IMR-90 (cell line): ENCODE data around the gene GPR84. TPM values are rescaled to one million over a fixed set of nuclear protein-coding genes. Genes with fewer than 3 reads are reported as not detected.

Source experiments
- ATAC-seq: fragments of 200-7000 bp; cut with Tn5 transposase; 2 replicates; pipeline ENCODE4 v1.9.1; 2020; ENCODE audit warnings: low read depth, mild to moderate bottlenecking, moderate library complexity
- BruUV-seq: library from RNA; stranded (reverse); fragments of 400-500 nt; replicated peaks from 2 replicates; lab custom pipeline; 2021; lab: Mats Ljungman, UMichigan
- CTCF ChIA-PET: fragments of 300-600 bp; formaldehyde crosslinking; extraction: SDS; loops from one replicate; lab custom pipeline; 2021; ENCODE audit warnings: antibody characterized with exemption; lab: Yijun Ruan, JAX
- POLR2A ChIA-PET: fragments of 300-600 bp; sonication (Branson Sonifier 250); formaldehyde crosslinking; loops from one replicate; lab custom pipeline; 2022; ENCODE audit warnings: antibody characterized with exemption; ENCODE audit not compliant: unreplicated experiment; lab: Charles Lee
- DNase-seq: peaks from one replicate; pipeline ENCODE4 v3.0.0; 2013
- H2AFZ ChIP-seq: replicated peaks from 2 replicates; pipeline ENCODE3; 2013; ENCODE audit warnings: low read length, mild to moderate bottlenecking; ENCODE audit not compliant: poor library complexity
- H2AK5ac ChIP-seq: 2 replicates; pipeline ENCODE4 v1.6.1; 2013; ENCODE audit warnings: low read depth, low read length, inconsistent platforms
- H2AK9ac ChIP-seq: replicated peaks from 2 replicates; pipeline ENCODE3; 2013; ENCODE audit warnings: mild to moderate bottlenecking, low read depth, low read length, moderate library complexity; ENCODE audit not compliant: poor library complexity
- H2BK120ac ChIP-seq: 2 replicates; pipeline ENCODE4 v1.6.1; 2013; ENCODE audit warnings: low read depth, low read length, inconsistent platforms
- H2BK15ac ChIP-seq: 3 replicates; pipeline ENCODE4 v1.6.1; 2013; ENCODE audit warnings: low read depth, low read length, inconsistent platforms
- H2BK20ac ChIP-seq: 2 replicates; pipeline ENCODE4 v1.6.1; 2013; ENCODE audit warnings: low read depth, mild to moderate bottlenecking, inconsistent platforms, low read length, moderate library complexity
- H2BK5ac ChIP-seq: 2 replicates; pipeline ENCODE4 v1.6.1; 2013; ENCODE audit warnings: mild to moderate bottlenecking, low read depth, low read length, inconsistent platforms; ENCODE audit not compliant: poor library complexity, severe bottlenecking
- H3K14ac ChIP-seq: replicated peaks from 2 replicates; pipeline ENCODE4 v1.6.1; 2013; ENCODE audit warnings: low read depth, low read length, inconsistent platforms
- H3K18ac ChIP-seq: 2 replicates; pipeline ENCODE4 v1.6.1; 2013; ENCODE audit warnings: low read depth, low read length, control low read depth
- H3K23ac ChIP-seq: 2 replicates; pipeline ENCODE4 v1.6.1; 2013; ENCODE audit warnings: low read depth, low read length, inconsistent platforms
- H3K27ac ChIP-seq: 2 replicates; pipeline ENCODE4 v1.5.1; 2013; ENCODE audit warnings: mild to moderate bottlenecking, control low read depth, low read length; ENCODE audit not compliant: insufficient read depth
- H3K27me3 ChIP-seq: 2 replicates; pipeline ENCODE4 v1.6.1; 2013; ENCODE audit warnings: low read length; ENCODE audit not compliant: control insufficient read depth, insufficient read depth
- H3K36me3 ChIP-seq: 2 replicates; pipeline ENCODE4 v1.6.1; 2013; ENCODE audit warnings: low read length, mixed read lengths; ENCODE audit not compliant: control insufficient read depth, insufficient read depth
- H3K4ac ChIP-seq: 2 replicates; pipeline ENCODE4 v1.6.1; 2013; ENCODE audit warnings: low read depth, low read length, inconsistent platforms
- H3K4me1 ChIP-seq: 2 replicates; pipeline ENCODE4 v1.6.1; 2013; ENCODE audit warnings: low read length, mixed read lengths; ENCODE audit not compliant: control insufficient read depth, insufficient read depth
- H3K4me2 ChIP-seq: 2 replicates; pipeline ENCODE4 v1.6.1; 2013; ENCODE audit warnings: low read depth, mild to moderate bottlenecking, control low read depth, low read length, moderate library complexity
- H3K4me3 ChIP-seq: 2 replicates; pipeline ENCODE4 v1.5.1; 2013; ENCODE audit warnings: low read depth, mild to moderate bottlenecking, control low read depth, low read length, moderate library complexity; ENCODE audit not compliant: insufficient read depth
- H3K56ac ChIP-seq: 2 replicates; pipeline ENCODE4 v1.6.1; 2013; ENCODE audit warnings: low read length, inconsistent platforms; ENCODE audit not compliant: insufficient read depth; ENCODE audit errors: extremely low read depth
- H3K79me1 ChIP-seq, 2 experiments: 2 replicates each; pipeline ENCODE4 v1.6.1; 2013; ENCODE audit warnings: low read length in 2 of 2, inconsistent platforms in 1 of 2, low read depth in 1 of 2
- H3K9ac ChIP-seq: 2 replicates; pipeline ENCODE4 v1.6.1; 2013; ENCODE audit warnings: low read depth, low read length, control low read depth
- H3K9me1 ChIP-seq: 2 replicates; pipeline ENCODE4 v1.6.1; 2013; ENCODE audit warnings: low read length, inconsistent platforms; ENCODE audit not compliant: insufficient read depth
- H3K9me3 ChIP-seq: 2 replicates; pipeline ENCODE4 v1.6.1; 2013; ENCODE audit warnings: low read length; ENCODE audit not compliant: control insufficient read depth, insufficient read depth
- H4K20me1 ChIP-seq: 2 replicates; pipeline ENCODE4 v1.6.1; 2013; ENCODE audit warnings: low read length, inconsistent platforms; ENCODE audit not compliant: insufficient read depth
- H4K5ac ChIP-seq: 2 replicates; pipeline ENCODE4 v1.6.1; 2013; ENCODE audit warnings: mild to moderate bottlenecking, low read depth, low read length, control low read depth
- H4K8ac ChIP-seq, 2 experiments: 2 replicates each; pipeline ENCODE4 v1.6.1; 2013; ENCODE audit warnings: low read depth in 2 of 2, low read length in 2 of 2, control low read depth in 1 of 2, inconsistent platforms in 1 of 2
- H4K91ac ChIP-seq: 2 replicates; pipeline ENCODE4 v1.6.1; 2013; ENCODE audit warnings: low read depth, low read length, inconsistent platforms; ENCODE audit not compliant: insufficient read depth
- BHLHE40 ChIP-seq: fragments of 150-350 bp; IDR thresholded peaks from 2 replicates; pipeline ENCODE4 v1.6.1; 2016; ENCODE audit warnings: mild to moderate bottlenecking, low read depth, low read length
- CHD1 ChIP-seq: IDR thresholded peaks from 2 replicates; pipeline ENCODE4 v1.6.1; 2012; ENCODE audit warnings: low read depth, low read length, improper control_type of control experiment
- FOS ChIP-seq: fragments of 150-350 bp; IDR thresholded peaks from 2 replicates; pipeline ENCODE4 v1.6.1; 2016; ENCODE audit warnings: low read depth, low read length
- MAFK ChIP-seq: IDR thresholded peaks from 2 replicates; pipeline ENCODE4 v1.6.1; 2012; ENCODE audit warnings: low read depth, low read length, improper control_type of control experiment
- MXI1 ChIP-seq: IDR thresholded peaks from 2 replicates; pipeline ENCODE4 v1.6.1; 2012; ENCODE audit warnings: low read depth, mild to moderate bottlenecking, low read length, moderate library complexity, borderline replicate concordance
- NFE2L2 ChIP-seq: fragments of 150-350 bp; IDR thresholded peaks from 2 replicates; pipeline ENCODE4 v1.6.1; 2016; ENCODE audit warnings: low read depth, mild to moderate bottlenecking, low read length
- POLR2A ChIP-seq: IDR thresholded peaks from 2 replicates; pipeline ENCODE4 v1.6.1; 2012; ENCODE audit warnings: mild to moderate bottlenecking, low read depth, low read length
- RAD21 ChIP-seq: IDR thresholded peaks from 2 replicates; pipeline ENCODE4 v1.6.1; 2012; ENCODE audit warnings: low read length, improper control_type of control experiment
- RCOR1 ChIP-seq: IDR thresholded peaks from 2 replicates; pipeline ENCODE4 v1.6.1; 2012; ENCODE audit warnings: mild to moderate bottlenecking, low read length, improper control_type of control experiment; ENCODE audit not compliant: insufficient replicate concordance
- RFX5 ChIP-seq: IDR thresholded peaks from 2 replicates; pipeline ENCODE4 v1.8.0; 2012; ENCODE audit warnings: low read depth, mild to moderate bottlenecking, low read length, moderate library complexity
- SMC3 ChIP-seq: fragments of 150-350 bp; IDR thresholded peaks from 2 replicates; pipeline ENCODE4 v1.6.1; 2016; ENCODE audit warnings: low read depth, mild to moderate bottlenecking, antibody characterized with exemption, low read length, moderate library complexity
- USF2 ChIP-seq: fragments of 150-350 bp; IDR thresholded peaks from 2 replicates; pipeline ENCODE4 v1.6.1; 2017; ENCODE audit warnings: mild to moderate bottlenecking, antibody characterized with exemption, low read length, low read depth
- WGBS, 2 experiments: methylation state at CpG; one replicate each; pipeline versions ENCODE4 v1.1.5 to v1.1.7; 2013; ENCODE audit warnings: missing lambda C conversion rate in 2 of 2; ENCODE audit not compliant: insufficient read length in 1 of 2; ENCODE audit errors: extremely low coverage in 2 of 2; 5-methylcytosine and 5-hydroxymethylcytosine counted together
- dilution Hi-C: fragments of 300-500 bp; cut with HindIII; formaldehyde crosslinking; loops from one replicate; pipeline ENCODE4 v1.14.3; 2018; ENCODE audit warnings: low sequenced_read_pairs; ENCODE audit not compliant: unreplicated experiment
- in situ Hi-C: fragments of 300-500 bp; cut with MboI; formaldehyde crosslinking; loops from 3 replicates; pipeline ENCODE4 v1.14.3; 2019; ENCODE audit warnings: low sequenced_read_pairs, inconsistent platforms, mixed read lengths
- intact Hi-C: fragments of 100-400 bp; cut with micrococcal nuclease; formaldehyde crosslinking; loops from 2 replicates; pipeline ENCODE4 v1.10.0; 2022
- polyA plus RNA-seq, 3 experiments: library from polyadenylated mRNA; depleted of rRNA; stranded (reverse); fragments of >200 nt; gene quantifications; 2 replicates each; pipeline ENCODE4 v1.2.3, GENCODE V29; 2012; ENCODE audit warnings: low replicate concordance in 1 of 3
- total RNA-seq: library from RNA; depleted of rRNA; stranded (reverse); fragments of >200 nt; gene quantifications from 2 replicates; pipeline ENCODE4 v1.2.3, GENCODE V29; 2012

The GPR84 gene
- total and polyA plus RNA-seq, 2 of the 4 experiments (the other 2 are of a cell fraction), result not detected

- no peak overlapping the region for H4K8ac ChIP-seq
- H3K9me3 ChIP-seq, result no peaks in the 10 kb centered on the region
- H3K4ac ChIP-seq, result no peak overlapping the region
- H2BK15ac ChIP-seq, result no peak overlapping the region
- H2AFZ ChIP-seq, result no peak overlapping the region
- H3K4me1 ChIP-seq, result peaks cover 32% of the 10 kb centered on the region
- H3K27ac ChIP-seq, result no peak overlapping the region
- no peak overlapping the region for H2BK120ac ChIP-seq
- H3K27me3 ChIP-seq, result no peaks in the 10 kb centered on the region
- peaks cover 13% of the 10 kb centered on the region for H3K36me3 ChIP-seq
- no peaks in the 10 kb centered on the region for H4K20me1 ChIP-seq
- H3K18ac ChIP-seq, result no peak overlapping the region
- BruUV-seq, result no TSS peak
- no peak overlapping the region for H2BK20ac ChIP-seq
- dilution Hi-C loops, result no loop called here
- no peak overlapping the region for H4K5ac ChIP-seq
- intact Hi-C loops, result no loop called here
- POLR2A ChIA-PET, result no interaction called here
- no peak overlapping the region for H3K4me3 ChIP-seq
- no peak overlapping the region for H2BK5ac ChIP-seq
- DNase-seq (no peak), ATAC-seq (no peak)
- H3K56ac ChIP-seq, result no peak overlapping the region
- peaks cover 18% of the 10 kb centered on the region; the same call in 1 of the 2 replicates for H3K9me1 ChIP-seq
- in situ Hi-C loops, result no loop called here
- H3K4me2 ChIP-seq, result no peak overlapping the region
- H2AK5ac ChIP-seq, result no peak overlapping the region
- no peak overlapping the region for H4K91ac ChIP-seq
- no peak overlapping the region for H3K9ac ChIP-seq
- TF ChIP-seq RCOR1 (no peak), RAD21 (no peak), POLR2A (no peak), BHLHE40 (no peak), MAFK (no peak), FOS (no peak), NFE2L2 (no peak), CHD1 (no peak), RFX5 (no peak), USF2 (no peak), MXI1 (no peak), SMC3 (no peak)
- CTCF ChIA-PET, result interaction anchor here (0.6 to 1.5 kb wide), 3 partner anchors 14 to 614 kb away, joined by 3 read pairs; no protein-coding TSS in a partner anchor
- H2AK9ac ChIP-seq, result no peak overlapping the region
- peaks cover 0 to 16% of the 10 kb centered on the region in 2 experiments; a peak in 2 of 4 replicates for H3K79me1 ChIP-seq
- H3K14ac ChIP-seq, result no peak overlapping the region
- H3K23ac ChIP-seq, result no peak overlapping the region
- WGBS, 2 experiments, result 56% methylated on average over 2 of the region's 6 CpGs; no CpG with 5 or more reads in 1 of the 2 experiments
These were observed 9.0 kb downstream of the GPR84 start for GRCh38 chr12:54355104-54355815.
